ENCODE results near the gene LRP1B. TPM values are rescaled to one million over a fixed set of nuclear protein-coding genes. Genes with fewer than 3 reads are reported as not detected.

LRP1B gene
- total RNA-seq, 4 donors from 2014 or later: 0.42 to 0.71 (median 0.65) TPM

- WGBS: 93% methylated on average over 4 of the region's 4 CpGs
- intact Hi-C loops (cut with DNase I): no loop called here
- DNase-seq (ENCODE audit: extremely low spot score): no peak
- Histone ChIP-seq H3K9me3 (no peaks in the 10 kb centered on the region), H3K27me3 (no peaks in the 10 kb centered on the region), H3K36me3 (no peaks in the 10 kb centered on the region), H3K4me3 (no peak overlapping the region), H3K27ac (replicated peaks in 1 of 4) (no peak overlapping the region), H3K4me1 (no peaks in the 10 kb centered on the region)
- TF ChIP-seq CTCF (IDR thresholded peaks at IDR 0.05) (no peak), POLR2AphosphoS5 (IDR thresholded peaks at IDR 0.05) (no peak), POLR2A (IDR thresholded peaks at IDR 0.05; ENCODE audit: low read depth) (no peak), EP300 (IDR thresholded peaks at IDR 0.05) (no peak)
These were observed 1502.9 kb downstream of the LRP1B start for GRCh38 chr2:140627885-140628284.

- no peak for DNase-seq (ENCODE audit: extremely low spot score)
- Histone ChIP-seq H3K9me3 (no peaks in the 10 kb centered on the region), H3K27ac (replicated peaks in 1 of 4) (no peak overlapping the region), H3K4me3 (no peak overlapping the region), H3K36me3 (no peaks in the 10 kb centered on the region), H3K4me1 (no peaks in the 10 kb centered on the region), H3K27me3 (no peaks in the 10 kb centered on the region)
- no peak for TF ChIP-seq POLR2A (IDR thresholded peaks at IDR 0.05; ENCODE audit: low read depth)
- TF ChIP-seq EP300 (IDR thresholded peaks at IDR 0.05): no peak
- WGBS: 81% methylated on average over 5 of the region's 5 CpGs
- intact Hi-C loops (cut with DNase I): no loop called here
These were observed 1503.7 kb downstream of the LRP1B start for GRCh38 chr2:140627136-140627535.

- Histone ChIP-seq H3K27ac (replicated peaks in 1 of 4) (no peak overlapping the region), H3K36me3 (no peaks in the 10 kb centered on the region), H3K4me3 (no peak overlapping the region), H3K4me1 (no peaks in the 10 kb centered on the region), H3K27me3 (no peaks in the 10 kb centered on the region), H3K9me3 (no peaks in the 10 kb centered on the region)
- TF ChIP-seq POLR2AphosphoS5 (IDR thresholded peaks at IDR 0.05) (no peak), EP300 (IDR thresholded peaks at IDR 0.05) (no peak), POLR2A (IDR thresholded peaks at IDR 0.05; ENCODE audit: low read depth) (no peak), CTCF (IDR thresholded peaks at IDR 0.05) (no peak)
- no peak for DNase-seq (ENCODE audit: extremely low spot score)
- WGBS: 95% methylated on average over 3 of the region's 3 CpGs
- intact Hi-C loops (cut with DNase I): no loop called here
These were observed 1506.6 kb downstream of the LRP1B start for GRCh38 chr2:140624200-140624599.

- TF ChIP-seq CTCF (IDR thresholded peaks at IDR 0.05) (no peak), POLR2A (IDR thresholded peaks at IDR 0.05; ENCODE audit: low read depth) (no peak), EP300 (IDR thresholded peaks at IDR 0.05) (no peak)
- no peak overlapping the region for H3K27ac ChIP-seq (replicated peaks in 1 of 4)
- no peaks in the 10 kb centered on the region for H3K36me3 ChIP-seq
- 94% methylated on average over 3 of the region's 3 CpGs for WGBS
- no peak overlapping the region for H3K4me3 ChIP-seq
- H3K27me3 ChIP-seq: no peaks in the 10 kb centered on the region
- H3K9me3 ChIP-seq: no peaks in the 10 kb centered on the region
- intact Hi-C loops (cut with DNase I): no loop called here
- DNase-seq (ENCODE audit: extremely low spot score): no peak
- no peaks in the 10 kb centered on the region for H3K4me1 ChIP-seq
These were observed 1509.0 kb downstream of the LRP1B start for GRCh38 chr2:140621583-140622362.

GRCh38 chr2:140604788-140605187 is 1526.0 kb downstream of the LRP1B start:
- H3K9me3 ChIP-seq: no peaks in the 10 kb centered on the region
- no peaks in the 10 kb centered on the region for H3K4me1 ChIP-seq
- H3K36me3 ChIP-seq: no peaks in the 10 kb centered on the region
- intact Hi-C loops (cut with DNase I): no loop called here
- H3K27ac ChIP-seq (replicated peaks in 1 of 4): no peak overlapping the region
- H3K4me3 ChIP-seq: no peak overlapping the region
- no peak for DNase-seq (ENCODE audit: extremely low spot score)
- TF ChIP-seq EP300 (IDR thresholded peaks at IDR 0.05) (no peak), POLR2A (IDR thresholded peaks at IDR 0.05; ENCODE audit: low read depth) (no peak), CTCF (IDR thresholded peaks at IDR 0.05) (no peak), POLR2AphosphoS5 (IDR thresholded peaks at IDR 0.05) (no peak)
- no peaks in the 10 kb centered on the region for H3K27me3 ChIP-seq
- WGBS: 87% methylated on average over 3 of the region's 3 CpGs

Measured in esophagus muscularis mucosa (tissue), 4 donors.